Measurements from ENCODE around the gene MSH5.

The MSH5 gene

GRCh38 chr6:31760790-31761189 lies 21.0 kb downstream of the MSH5 start:
- no peak for DNase-seq (ENCODE audit: low read depth)

DNA sequence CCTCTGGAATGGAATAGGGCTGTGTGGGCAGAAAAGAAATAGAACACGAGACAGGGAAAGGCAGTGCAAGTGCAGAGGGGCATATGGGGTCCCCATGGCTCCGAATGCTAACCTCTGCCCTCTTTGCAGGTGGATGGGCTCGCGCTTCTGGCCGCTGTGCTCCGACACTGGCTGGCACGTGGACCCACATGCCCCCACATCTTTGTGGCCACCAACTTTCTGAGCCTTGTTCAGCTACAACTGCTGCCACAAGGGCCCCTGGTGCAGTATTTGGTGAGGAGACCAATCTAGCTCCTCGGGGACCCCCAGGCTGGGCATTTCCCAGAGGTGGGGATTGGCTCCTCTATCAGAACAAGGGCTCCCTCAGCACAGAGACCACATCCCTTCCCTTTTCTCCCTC lies 21.5 kb downstream of the MSH5 start:
- DNase-seq (ENCODE audit: low read depth): no peak

- no peak for DNase-seq (ENCODE audit: low read depth)
Measured at GRCh38 chr6:31762356-31762755, 22.6 kb downstream of the MSH5 start, which contains the start of gene SAPCD1. SAPCD1 (plus strand) TSS chr6:31762656; CDS start chr6:31763055, 399 bp downstream.

- DNase-seq (ENCODE audit: low read depth): no peak
Measured at GRCh38 chr6:31762878-31763618, 23.2 kb downstream of the MSH5 start.

DNA sequence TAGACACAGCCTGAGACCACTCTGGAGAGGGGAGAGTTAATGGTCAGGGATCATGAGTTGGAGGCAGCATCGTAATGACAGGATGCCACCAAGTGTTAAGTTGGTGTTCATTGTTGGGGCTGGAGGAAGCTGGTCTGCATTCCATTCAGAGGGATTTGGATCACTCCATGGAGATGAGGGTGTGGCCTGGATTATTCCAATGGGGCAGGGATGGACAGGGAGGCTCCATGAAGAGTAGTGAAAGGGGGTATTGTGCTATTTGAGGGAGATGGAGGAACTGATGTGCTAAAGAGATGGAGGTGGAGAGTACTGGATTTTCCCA lies 23.8 kb downstream of the MSH5 start:
- DNase-seq (ENCODE audit: low read depth): peak; percentile 57

DNA sequence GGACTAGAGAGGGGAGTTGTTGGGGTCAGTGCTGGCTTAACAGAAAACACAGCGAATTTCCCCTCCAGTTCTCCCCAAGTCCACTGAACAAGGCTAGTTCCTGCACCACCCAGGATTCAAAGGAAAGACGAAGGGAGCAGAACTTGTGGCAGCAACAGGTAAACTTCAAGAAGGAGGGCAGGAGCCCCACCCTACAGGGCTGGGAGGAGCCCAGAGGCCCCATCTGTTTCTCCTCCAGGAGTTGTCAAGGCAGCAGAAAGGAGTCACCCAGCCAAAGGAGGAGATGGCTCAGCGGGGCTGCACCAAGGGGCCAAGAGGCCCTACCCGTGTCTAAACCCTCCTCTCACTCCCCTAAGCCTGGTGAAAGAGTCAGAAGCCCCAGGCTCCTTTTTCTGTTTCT lies 24.4 kb downstream of the MSH5 start:
- no peak for DNase-seq (ENCODE audit: low read depth)

DNA sequence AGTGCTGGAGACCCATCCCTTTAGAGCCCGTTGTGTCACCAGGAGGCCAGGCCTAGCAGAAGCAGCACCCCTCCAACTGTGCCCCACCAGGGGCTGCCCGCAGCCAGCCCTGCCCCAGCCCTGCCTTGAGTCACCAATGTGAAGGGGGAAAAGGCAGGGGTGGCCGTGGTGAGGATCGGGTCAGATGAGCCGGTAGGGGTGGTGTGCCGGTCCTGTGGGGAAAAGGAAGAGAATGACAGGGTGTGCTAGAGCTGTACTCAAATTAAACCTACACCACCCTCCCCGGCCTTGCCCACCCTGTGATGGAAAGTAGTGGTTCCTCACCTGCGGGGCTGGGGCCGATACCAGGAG lies 25.7 kb downstream of the MSH5 start:
- no peak for DNase-seq (ENCODE audit: low read depth)

- no peak for DNase-seq (ENCODE audit: low read depth)
Measured at GRCh38 chr6:31765910-31766794, 26.3 kb downstream of the MSH5 start.

DNA sequence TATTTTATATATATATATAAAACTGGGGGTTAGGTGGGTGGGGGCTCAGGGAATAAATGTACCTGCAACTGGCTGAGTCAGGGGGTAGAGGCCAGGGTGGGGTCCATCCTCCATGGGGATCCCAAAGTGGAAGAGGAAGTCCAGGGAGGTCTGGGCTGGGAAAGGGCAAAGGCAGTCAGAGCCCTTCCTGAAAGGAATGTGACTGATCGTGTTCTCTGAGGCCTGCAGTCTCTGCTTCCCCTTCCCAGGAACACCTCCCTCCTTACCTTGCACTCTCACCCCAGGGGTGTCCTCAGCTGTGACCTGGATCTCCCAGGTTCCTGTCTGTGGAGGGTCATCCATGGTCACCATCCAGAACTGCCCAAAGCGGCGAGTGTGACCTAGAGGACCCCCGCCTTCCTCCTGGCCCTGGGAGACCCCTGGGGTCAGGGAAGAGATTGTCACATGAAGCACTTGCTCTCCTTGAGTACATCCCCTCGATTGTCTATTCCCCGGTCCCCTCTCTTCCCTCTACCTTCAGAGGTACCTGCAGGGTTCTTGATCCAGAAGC lies 27.4 kb downstream of the MSH5 start:
- DNase-seq (ENCODE audit: low read depth): no peak

DNA sequence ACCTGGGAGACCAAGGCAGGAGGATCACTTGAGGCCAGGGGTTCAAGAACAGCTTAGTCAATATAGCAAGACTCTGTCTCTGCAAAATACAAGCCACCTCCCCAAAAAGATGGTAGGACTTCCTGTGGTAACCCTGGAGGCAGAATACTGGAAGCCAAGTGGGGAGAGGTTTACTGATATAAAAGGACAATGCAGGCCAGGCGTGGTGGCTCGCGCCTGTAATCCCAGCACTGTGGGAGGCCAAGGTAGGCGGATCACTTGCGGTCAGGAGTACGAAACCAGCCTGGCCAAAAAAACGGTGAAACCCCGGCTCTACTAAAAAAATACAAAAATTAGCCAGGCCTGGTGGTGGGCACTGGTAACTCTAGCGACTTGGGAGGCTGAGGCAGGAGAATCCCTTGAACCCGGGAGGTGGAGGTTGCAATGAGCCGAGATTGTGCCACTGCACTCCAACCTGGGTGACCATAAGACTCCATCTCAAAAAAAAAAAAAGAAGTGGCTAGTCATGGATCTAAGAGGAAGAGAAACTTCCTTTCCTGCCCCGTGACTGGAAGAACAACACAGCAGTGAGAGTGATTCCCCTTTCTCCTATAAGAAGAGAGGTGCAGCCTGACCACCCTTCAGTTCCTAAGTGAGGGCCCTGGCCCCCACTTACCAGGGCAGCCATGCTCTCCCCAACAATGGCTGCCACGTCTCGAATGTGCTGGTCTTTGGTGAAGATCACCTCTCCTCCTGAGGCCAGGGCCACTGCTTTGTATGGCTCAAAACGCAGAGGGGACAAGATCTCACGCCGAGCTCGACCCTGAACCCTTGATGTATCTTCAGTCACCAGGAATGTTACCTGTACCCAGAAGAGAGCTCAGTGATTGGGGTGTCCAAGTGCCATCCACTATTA lies 28.8 kb downstream of the MSH5 start:
- no peak for DNase-seq (ENCODE audit: low read depth)

DNA sequence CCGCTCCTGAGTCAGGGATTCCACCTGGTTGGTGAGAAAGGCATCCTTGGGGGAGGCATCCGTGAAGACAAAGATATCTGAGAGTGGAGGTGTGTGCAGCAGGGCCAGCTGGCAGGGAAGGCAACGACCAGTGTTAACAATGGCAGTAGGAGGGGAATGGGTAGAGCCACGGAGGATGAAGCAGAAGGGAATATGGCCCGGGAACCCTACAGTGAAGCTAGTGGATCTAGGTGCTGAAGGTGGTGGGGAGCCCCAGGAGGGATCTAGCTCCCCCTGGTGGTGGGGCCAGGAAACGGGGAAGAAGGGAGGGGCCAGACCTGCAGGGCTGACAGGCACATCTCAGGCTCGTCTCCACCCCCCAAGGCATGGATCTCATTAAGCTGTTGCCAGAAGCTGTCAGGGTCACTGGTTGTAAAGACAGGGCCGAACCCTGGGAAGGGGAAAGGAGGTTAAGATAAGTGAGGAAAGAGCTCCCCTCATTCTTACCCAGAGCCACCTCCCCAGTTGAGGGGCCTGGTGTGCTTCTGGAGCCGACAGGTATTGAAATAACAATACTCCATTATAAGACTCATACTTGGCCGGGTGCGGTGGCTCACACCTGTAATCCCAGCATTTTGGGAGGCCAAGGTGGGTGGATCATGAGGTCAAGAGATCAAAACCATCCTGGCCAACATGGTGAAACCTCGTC lies 30.0 kb downstream of the MSH5 start:
- no peak for DNase-seq (ENCODE audit: low read depth)

- no peak for DNase-seq (ENCODE audit: low read depth)
Measured at GRCh38 chr6:31770860-31771259, 31.1 kb downstream of the MSH5 start.

- DNase-seq (ENCODE audit: low read depth): no peak
Measured at GRCh38 chr6:31771992-31772358, 32.2 kb downstream of the MSH5 start.

DNA sequence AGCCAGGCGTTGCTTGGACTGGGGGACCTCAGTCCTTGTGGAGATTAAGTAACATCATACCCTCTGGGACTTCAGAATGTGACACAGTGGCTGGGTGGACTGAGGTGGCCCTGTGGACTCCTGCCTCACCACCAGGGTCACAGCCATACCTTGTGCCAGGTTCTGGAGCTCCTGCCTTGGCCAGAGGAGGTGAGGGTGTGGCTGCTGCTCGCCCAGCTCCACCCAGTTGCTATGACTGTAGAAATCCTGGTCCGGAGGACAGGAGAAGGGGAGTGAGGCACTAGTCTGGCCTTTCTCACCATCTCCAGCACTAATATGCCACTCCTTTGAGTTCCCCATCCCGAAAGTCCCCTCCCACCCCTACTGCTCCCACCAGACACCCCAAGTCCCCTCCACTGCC lies 35.4 kb downstream of the MSH5 start:
- no peak for DNase-seq (ENCODE audit: low read depth)

DNA sequence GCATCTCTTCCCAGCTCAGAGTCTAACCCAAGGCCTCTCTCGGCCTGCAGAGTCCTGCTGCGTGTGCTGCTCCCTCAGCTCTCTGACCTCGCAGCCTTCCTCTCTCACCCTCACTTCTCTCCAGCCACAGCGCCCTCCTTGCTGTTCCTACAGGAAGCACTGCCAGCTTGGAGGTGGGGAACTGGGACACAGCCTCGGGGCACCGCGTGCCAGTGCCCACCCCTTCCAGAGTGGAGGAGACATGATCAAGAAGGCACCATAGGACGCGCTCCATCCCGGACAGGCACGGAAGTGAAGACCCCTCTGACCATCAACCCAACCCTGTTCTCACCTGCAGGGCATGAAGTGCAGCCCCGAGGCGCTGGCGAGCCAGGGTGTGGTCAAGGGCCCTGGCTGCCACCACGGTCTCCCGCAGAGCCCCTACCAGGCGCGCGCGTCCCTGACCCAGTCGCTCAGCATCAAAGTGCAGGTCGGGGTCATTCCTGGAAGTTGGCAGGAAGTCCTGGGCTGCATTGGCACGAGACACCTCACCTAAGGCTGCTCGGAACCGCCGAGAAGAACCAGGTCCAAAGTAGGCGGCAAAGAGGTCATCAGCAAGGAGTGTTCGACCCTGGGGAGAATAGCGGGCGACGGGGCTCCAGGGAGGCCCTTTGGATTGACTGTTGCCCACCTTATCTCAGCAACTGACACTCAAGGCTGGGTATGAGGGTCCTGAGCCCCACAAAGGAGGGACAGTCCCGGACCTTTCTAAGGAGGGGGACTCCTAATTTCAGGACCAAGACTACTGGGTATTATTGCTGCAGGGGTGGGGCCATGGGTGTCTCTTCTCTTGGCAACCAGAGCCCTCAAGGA lies 36.1 kb downstream of the MSH5 start:
- no peak for DNase-seq (ENCODE audit: low read depth)

- DNase-seq (ENCODE audit: low read depth): no peak
Measured at GRCh38 chr6:31776485-31776988, 36.7 kb downstream of the MSH5 start.

- peak; percentile 28 for DNase-seq (ENCODE audit: low read depth)
Measured at GRCh38 chr6:31776989-31777666, 37.3 kb downstream of the MSH5 start, which contains the start of gene VWA7. VWA7 (minus strand) TSS chr6:31777328; CDS start chr6:31776779, 549 bp downstream.

DNA sequence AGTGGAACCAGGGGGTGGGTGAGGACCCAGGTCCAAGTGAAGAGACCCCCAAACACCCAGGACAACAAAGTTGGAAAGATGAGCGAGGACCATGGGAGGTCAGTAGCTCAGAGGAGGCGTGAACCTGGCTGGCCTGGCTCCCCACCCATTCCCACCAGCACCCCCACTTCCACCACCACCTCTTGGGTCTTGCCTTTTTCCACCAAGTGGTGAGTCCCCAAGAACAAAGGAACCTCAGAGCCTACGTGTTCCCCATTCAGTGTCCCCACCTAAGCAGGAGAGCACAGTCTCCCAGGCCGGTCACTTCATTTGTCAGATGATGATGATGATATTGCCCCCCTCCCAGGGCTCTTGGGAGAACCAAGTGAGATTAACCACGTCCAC lies 37.9 kb downstream of the MSH5 start:
- no peak for DNase-seq (ENCODE audit: low read depth)

- no peak for DNase-seq (ENCODE audit: low read depth)
Measured at GRCh38 chr6:31778193-31778592, 38.4 kb downstream of the MSH5 start.

All from stromal cell of bone marrow (primary cell).